GM12873 (cell line): ENCODE measurements around the gene GNAL.

ENCODE experiments used
- TF ChIP-seq, protein P1 (sequence below): IDR thresholded peaks from 2 replicates; pipeline ENCODE4 v1.5.1; 2012; ENCODE audit warnings: low read depth, mild to moderate bottlenecking, moderate library complexity, low read length, control low read depth; ENCODE audit not compliant: insufficient read depth; ENCODE audit errors: missing control alignments

GNAL gene

DNA sequence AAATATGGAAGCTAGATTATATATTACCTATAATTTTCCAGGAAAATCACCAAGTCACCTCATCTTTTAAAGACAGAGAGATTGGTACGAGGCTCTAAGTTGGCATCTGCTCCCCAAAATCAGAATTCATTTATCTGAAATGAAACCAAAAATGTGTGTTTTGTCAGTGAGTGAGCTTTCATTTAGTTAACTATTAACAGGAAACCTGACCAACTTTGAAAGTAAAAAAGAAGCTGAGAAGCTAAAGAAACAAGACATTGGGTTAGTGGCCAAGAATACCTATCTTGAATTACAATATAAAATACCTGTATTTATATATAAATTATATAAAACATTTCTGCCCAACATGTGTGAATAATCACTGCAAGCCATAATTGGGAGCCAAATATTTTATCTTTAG is 217.1 kb downstream of the GNAL start:
- TF ChIP-seq, protein P1, sequence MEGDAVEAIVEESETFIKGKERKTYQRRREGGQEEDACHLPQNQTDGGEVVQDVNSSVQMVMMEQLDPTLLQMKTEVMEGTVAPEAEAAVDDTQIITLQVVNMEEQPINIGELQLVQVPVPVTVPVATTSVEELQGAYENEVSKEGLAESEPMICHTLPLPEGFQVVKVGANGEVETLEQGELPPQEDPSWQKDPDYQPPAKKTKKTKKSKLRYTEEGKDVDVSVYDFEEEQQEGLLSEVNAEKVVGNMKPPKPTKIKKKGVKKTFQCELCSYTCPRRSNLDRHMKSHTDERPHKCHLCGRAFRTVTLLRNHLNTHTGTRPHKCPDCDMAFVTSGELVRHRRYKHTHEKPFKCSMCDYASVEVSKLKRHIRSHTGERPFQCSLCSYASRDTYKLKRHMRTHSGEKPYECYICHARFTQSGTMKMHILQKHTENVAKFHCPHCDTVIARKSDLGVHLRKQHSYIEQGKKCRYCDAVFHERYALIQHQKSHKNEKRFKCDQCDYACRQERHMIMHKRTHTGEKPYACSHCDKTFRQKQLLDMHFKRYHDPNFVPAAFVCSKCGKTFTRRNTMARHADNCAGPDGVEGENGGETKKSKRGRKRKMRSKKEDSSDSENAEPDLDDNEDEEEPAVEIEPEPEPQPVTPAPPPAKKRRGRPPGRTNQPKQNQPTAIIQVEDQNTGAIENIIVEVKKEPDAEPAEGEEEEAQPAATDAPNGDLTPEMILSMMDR = no peak

DNA sequence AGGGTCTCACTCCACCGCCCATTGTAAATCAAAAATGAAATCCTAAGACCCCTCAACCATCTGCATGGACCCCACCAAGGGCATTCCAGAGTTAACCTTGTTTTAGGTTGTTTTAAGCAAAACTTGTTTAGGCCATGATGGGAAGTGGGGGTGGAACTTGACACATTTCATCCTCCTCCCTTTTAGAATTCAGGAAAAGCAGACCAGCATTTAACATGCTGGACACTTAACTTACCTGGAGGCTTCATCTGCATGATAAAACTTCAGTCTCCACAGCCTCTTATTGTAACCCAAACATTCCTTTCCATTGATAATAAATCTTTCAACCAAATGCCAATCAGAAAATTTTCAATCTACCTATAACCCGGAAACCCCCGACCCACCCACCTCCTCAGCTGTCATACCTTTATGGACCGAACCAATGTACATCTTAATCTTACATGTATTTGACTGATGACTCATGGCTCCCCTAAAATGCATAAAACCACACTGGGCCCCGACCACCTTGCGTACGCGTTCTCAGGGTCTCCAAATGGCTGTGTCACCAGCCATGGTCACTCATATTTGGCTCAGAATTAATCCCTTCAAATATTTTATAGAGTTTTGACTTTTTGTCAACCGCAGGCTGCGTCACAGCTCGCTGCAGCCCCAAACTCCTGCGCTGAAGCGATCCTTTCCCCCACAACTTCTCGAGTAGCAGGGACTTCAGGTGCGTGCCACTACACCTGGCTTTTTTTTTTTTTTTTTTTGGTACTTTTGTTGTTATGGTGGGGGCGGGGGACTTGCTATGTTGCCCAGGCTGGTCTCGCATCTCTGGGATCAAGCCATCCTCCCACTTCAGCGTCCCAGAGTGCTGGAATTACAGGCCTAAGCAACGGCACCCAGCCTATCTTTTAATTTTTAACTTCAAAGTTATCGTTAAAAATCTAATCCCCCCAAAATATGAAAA is 218.1 kb downstream of the GNAL start:
- TF ChIP-seq, protein P1 = no peak

DNA sequence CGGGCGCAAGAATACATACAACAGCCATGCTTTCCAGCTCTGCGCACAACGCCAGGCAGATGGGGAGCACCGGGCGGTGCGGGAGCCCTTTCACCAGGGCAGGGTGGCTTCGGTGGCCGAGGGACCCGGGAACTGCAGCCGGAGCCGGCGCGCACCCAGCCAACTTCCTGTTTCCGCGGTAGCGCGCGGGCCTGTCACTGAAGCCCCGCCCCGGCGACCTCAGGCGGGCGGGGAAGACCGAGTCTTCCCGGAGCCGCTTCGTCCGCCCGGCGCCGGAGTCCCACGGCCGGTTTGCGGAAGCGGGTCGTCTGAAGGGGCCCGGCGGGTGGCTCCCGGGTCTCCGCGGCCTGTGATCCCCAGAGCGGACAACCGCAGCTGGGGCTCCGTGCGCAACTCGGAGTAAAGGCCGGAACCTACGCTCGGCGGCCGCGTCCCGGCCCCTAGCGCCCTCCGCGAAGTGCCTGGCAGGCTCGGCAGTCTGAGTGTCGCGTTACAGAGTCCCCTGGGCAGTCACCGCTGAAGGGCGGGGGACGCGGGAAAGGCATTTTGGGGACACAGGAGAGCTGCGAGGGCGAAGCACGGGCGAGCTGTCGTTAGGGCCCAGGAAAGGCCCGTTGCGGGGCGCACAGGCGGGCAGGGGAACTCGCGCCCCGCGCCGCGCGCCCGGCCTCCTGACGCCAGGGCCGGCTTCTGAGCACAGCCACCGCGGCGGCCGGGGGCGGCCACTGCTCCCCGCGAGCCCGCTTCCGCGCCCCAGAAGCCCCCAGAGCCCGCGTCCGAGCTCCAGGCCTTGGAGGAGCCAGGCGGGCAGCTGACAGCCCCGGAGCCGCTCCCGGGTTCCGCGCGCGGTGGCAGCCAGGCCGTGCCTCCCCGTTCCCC is 219.4 kb downstream of the GNAL start, which contains the start of gene MPPE1:
MPPE1 (minus strand) TSS at position 136 of the 879 bp plus-strand sequence. CDS start 11,053 bp downstream, outside the sequence.
- TF ChIP-seq, protein P1 = no peak

DNA sequence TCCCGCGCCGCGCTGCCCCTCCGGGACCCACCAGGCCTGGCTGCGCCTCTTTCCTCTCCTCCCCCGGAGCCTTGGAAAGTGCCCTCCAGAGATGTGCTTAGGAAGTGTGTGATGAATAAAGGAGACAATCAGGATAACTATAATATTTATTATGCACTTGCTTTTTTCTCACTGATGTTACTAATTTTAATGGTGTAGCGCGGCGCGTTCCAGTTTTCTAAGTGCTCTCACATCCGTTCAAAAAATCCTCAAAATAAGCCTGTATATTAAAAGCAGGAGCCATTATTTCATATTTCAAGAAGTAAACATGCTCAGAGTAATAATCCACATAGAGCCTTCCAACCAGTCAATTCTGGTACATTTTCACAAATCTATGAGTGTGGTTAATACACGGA is 220.0 kb downstream of the GNAL start:
- TF ChIP-seq, protein P1 = no peak

GRCh38 chr18:11909591-11910026 is 220.5 kb downstream of the GNAL start:
- TF ChIP-seq, protein P1 = no peak

GRCh38 chr18:11923450-11923849 is 234.4 kb downstream of the GNAL start:
- TF ChIP-seq, protein P1 = no peak
